M059J (cell line): Measurements from ENCODE around the gene LIMS4. TPM values are rescaled to one million over a fixed set of nuclear protein-coding genes. Genes with fewer than 3 reads are reported as not detected.
"Not testable (repeated sequence)": the region's sequence is repeated elsewhere in the genome, so short reads cannot be mapped to it uniquely, and the experiment has no call there.

ENCODE experiments used
- DNase-seq: peaks from one replicate; pipeline ENCODE4 v3.0.0-alpha.2; 2012; ENCODE audit warnings: low read depth
- total RNA-seq: library from RNA; depleted of rRNA; stranded (reverse); fragments of >200 nt; shearing (Covaris generic); gene quantifications from 2 replicates; pipeline ENCODE4 v1.2.3, GENCODE V29; 2014; rRNA removed

The LIMS4 gene, protein sequence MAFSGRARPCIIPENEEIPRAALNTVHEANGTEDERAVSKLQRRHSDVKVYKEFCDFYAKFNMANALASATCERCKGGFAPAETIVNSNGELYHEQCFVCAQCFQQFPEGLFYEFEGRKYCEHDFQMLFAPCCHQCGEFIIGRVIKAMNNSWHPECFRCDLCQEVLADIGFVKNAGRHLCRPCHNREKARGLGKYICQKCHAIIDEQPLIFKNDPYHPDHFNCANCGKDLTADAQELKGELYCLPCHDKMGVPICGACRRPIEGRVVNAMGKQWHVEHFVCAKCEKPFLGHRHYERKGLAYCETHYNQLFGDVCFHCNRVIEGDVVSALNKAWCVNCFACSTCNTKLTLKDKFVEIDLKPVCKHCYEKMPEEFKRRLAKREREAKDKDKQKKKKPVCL
- 0.76 and 0.94 TPM in 2 replicates for total RNA-seq

DNA sequence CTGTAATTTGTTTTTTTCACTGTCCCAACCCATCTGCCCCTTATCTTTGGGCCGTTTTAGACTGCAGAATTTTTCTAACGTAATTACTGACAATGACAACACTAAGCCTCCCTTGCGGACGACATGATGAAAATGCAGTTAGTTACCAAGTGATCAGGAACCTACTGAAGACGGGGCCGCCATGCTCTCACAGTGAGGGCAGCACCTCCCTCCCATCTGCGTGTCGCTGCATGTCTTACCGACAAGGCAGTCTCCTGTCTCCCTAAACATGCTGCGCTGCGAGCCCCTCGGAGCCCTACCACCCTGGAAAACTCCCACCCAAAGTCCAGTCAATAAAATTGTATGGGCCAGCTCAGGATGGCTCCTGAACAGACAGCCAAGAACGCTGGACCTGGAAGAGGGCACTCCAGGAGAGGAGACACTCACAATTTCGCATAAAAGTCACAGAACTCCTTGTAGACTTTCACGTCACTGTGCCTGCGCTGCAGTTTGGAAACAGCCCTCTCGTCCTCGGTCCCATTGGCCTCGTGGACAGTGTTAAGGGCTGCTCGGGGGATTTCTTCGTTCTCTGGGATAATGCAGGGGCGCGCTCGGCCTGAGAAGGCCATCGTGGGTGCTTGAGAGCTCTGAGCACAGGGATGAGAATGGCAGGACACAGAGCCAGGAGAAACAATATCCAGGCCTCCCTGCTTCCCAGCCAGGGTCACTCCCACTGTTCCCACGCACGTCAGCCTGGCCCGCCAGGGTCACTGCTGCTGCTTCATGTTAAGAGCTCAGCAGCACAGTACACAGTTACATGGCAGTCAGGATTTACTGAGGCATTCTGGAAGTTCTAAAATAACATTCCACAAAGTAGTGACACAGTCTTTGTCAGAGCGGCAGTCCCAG lies at the start of gene LIMS4:
TSS of gene LIMS4 (minus strand) at position 646 of the 888 bp plus-strand sequence. CDS start at position 608, 38 bp downstream.
- DNase-seq = not testable (repeated sequence)

- DNase-seq = not testable (repeated sequence)
These were observed 27.2 kb upstream of the LIMS4 start for GRCh38 chr2:110499755-110500377.

- not testable (repeated sequence) for DNase-seq
These were observed 23.4 kb upstream of the LIMS4 start for GRCh38 chr2:110496027-110496426.

DNA sequence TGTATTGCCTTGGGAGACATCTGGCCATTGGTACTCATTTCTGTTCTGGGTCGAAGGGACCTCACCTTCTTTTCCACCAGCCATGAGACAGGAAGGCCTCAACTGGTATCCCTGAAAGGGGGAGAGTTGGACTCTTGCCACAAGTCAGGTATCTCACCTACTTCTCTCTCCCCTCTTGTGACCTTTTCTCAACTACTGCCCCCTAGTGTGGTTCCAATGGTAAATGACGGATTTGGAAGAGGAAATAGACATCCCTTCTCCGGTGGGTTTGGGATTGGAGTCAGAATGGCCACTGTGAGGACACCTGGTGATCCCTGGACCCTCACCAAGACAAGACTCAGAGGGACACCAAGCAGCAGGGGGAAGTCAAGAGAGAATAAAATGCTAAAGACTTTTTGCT lies 21.9 kb upstream of the LIMS4 start:
- not testable (repeated sequence) for DNase-seq

- DNase-seq = not testable (repeated sequence)
These were observed 16.4 kb upstream of the LIMS4 start for GRCh38 chr2:110488991-110489390.

- not testable (repeated sequence) for DNase-seq
These were observed 10.1 kb upstream of the LIMS4 start for GRCh38 chr2:110482697-110483096.

- DNase-seq = not testable (repeated sequence)
These were observed 8.6 kb upstream of the LIMS4 start for GRCh38 chr2:110481200-110481599.

GRCh38 chr2:110480084-110480483 lies 7.5 kb upstream of the LIMS4 start:
- DNase-seq = not testable (repeated sequence)

DNA sequence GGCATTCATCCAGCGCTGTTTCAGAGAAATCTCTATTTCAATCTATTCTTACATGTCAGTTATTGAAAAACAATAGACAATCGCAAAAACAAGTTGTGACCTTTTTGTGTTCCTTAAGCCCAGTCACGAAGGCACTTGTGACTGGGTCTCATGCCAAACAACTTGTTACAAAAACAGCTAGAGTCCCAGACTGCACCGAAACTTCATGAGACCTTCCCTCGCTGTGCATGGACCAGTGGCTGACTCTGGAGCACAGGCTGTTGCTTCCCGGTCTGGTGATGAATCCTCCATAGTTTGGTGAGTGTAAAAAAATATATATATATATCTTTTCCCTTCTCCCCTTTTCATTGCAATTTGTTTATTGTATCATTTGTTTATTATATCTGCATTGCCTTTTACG lies 4.8 kb upstream of the LIMS4 start:
- DNase-seq = not testable (repeated sequence)

- DNase-seq = not testable (repeated sequence)
These were observed 4.3 kb upstream of the LIMS4 start for GRCh38 chr2:110476952-110477351.

- not testable (repeated sequence) for DNase-seq
These were observed 3.2 kb upstream of the LIMS4 start for GRCh38 chr2:110475627-110476359.

DNA sequence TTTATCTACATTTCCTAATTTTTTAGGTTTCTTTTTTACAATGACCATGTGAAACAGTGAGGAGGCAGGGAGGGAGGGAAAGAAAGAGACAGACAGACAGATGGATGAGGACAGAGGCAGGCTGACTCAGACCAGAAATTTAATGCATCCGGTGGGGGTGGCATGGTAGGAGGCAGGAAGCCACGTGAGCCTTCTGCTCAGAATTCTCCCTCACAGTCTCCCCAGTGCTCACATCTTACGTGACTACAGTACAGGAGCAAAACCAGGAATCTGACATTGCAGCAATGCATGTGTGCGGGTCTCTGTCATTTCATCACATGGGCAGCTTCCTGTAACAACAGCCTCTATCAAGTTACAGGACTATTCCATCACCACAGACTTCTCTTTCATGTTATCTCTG lies 2.3 kb upstream of the LIMS4 start:
- DNase-seq = not testable (repeated sequence)

GRCh38 chr2:110473059-110473358 lies 393 bp upstream of the LIMS4 start:
- not testable (repeated sequence) for DNase-seq

- DNase-seq = not testable (repeated sequence)
These were observed 3.7 kb downstream of the LIMS4 start for GRCh38 chr2:110468921-110469320.

DNA sequence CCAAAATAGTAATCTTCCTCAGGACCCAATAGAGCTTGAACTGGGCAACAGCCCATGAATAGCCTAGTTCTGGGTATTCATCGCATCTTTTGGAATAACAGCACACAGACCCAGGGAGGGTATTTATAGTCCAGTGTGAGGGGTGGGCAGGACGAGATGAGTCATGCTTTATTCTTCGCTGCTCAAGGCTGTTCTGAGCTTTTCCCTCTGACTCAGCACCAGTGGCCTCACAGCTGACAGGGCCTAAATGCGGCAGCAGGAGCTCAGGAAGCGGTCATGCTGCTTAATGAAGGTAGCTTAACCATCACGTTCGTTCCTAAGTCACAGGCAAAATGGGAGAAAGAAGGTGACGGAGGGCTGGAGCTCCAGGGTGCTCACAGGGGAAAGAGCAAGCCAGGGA lies 7.3 kb downstream of the LIMS4 start:
- not testable (repeated sequence) for DNase-seq

DNA sequence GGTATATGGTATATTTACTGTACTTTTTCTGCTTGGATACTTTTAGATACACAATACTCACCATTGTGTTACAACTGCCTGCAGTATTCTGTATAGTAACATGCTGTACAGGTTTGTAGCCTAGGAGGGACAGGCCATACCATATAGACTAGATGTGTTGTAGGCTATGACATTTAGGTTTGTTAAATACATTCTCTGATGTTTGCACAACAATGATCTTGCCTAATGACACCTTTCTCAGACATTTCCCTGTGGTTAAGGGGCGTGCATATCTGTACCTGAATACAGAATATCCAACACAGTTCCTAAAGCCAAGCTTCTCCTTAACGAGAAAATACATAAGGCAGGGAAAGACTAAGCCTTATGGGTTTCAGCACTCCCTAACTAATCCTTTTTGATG lies 10.2 kb downstream of the LIMS4 start:
- DNase-seq = not testable (repeated sequence)

- not testable (repeated sequence) for DNase-seq
These were observed 12.3 kb downstream of the LIMS4 start for GRCh38 chr2:110460318-110460717.

DNA sequence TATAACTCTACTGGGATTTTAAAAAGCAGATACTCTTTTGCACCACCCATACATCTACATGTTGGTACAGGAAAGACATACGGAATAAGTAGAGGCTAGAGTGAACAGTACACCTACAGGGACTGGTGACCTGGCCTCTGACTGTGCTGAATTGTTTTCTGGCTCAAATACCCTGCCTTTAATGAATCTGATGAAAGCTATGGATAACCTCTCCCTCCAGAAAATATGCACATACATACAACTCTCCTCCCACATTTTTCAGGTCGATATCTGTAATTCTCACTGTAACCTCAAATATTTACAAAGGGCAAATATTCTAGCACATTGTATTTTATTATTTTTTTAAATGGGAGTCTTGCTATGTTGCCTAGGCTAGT lies 15.4 kb downstream of the LIMS4 start:
- not testable (repeated sequence) for DNase-seq

DNA sequence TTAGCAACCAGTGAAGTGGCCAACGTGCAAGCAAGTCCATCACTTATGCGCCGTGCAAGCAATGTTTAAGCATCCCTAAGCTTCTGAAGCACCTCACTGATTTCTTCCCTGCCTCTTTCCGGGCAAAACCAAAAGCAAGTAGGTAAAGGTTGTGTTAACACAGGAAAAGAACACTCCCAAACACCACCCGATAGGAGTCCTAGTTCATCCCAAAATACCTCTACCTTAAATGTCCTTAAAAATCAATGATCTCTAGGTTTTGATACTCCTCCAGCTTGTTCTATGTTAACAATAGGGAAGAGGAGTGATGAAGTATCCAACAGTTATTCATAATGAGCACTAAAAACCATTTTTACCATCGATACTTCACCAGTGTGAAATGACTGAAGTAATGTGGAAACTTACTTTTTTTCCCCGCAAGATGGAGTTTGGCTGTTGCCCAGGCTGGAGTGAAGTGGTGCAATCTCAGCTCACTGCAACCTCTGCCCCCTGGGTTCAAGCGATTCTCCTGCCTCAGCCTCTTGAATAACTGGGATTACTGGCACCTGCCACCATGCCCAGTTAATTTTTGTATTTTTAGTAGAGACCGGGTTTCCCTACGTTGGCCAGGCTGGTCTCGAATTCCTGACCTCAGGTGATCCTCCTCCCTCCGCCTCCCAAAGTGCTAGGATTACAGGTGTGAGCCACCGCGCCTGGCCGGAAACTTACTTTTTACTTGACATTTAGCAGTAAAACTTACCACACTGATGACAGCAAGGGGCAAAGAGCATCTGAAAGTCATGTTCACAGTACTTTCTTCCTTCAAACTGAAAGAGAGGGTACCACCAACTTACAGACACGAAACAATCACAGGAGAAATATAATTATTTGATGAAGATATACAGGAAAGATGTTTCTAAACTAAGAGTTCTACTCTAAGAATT lies 16.1 kb downstream of the LIMS4 start:
- not testable (repeated sequence) for DNase-seq

DNA sequence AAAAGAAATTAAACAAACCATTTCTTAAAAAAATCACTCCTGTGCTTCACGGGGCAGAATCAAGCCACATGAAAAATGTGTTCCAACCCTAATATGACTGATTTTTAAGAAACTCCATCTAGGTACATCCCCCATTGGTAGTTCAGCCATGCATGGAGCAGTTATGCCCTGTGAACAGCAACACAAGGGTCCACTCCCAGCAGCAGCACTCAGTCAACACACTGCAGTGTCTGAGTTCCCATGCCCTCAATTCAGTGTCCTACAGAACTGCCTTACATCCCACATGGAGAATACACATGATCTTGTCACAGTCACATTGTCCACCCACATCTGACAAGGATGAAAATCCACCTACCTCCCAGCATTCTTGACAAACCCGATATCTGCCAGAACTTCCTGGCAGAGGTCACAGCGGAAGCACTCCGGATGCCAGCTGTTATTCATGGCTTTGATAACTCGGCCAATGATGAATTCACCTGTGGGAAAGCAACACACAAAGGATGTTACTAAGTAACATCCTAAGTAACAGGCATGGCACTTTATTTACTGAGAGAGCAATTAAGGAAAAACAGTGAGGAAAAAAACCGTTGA lies 17.4 kb downstream of the LIMS4 start:
- DNase-seq = not testable (repeated sequence)
